Astrocyte of the cerebellum (primary cell): Measurements from ENCODE around the gene ACAA1.
A peak's percentile ranks its signal among the peaks of the same experiment; 100 is the strongest.
"Not testable (repeated sequence)": the region's sequence is repeated elsewhere in the genome, so short reads cannot be mapped to it uniquely, and the experiment has no call there.

Experiments used
- DNase-seq: peaks from one replicate; pipeline ENCODE4 v3.0.0-alpha.2; 2011; ENCODE audit warnings: low read depth
- H3K4me3 ChIP-seq: 2 replicates; pipeline ENCODE4 v1.5.1; 2011; ENCODE audit warnings: mild to moderate bottlenecking, low read depth, low read length, moderate library complexity
- CTCF ChIP-seq: IDR thresholded peaks from 2 replicates; pipeline ENCODE4 v1.5.1; 2012; ENCODE audit warnings: low read length, low read depth, moderate library complexity, mild to moderate bottlenecking; ENCODE audit errors: missing control alignments
- in situ Hi-C: cut with HindIII; loops from 2 replicates; pipeline ENCODE4 v1.10.0; 2017; ENCODE audit warnings: low sequenced_read_pairs

Gene ACAA1

GRCh38 chr3:38085311-38085942, 51.5 kb downstream of the ACAA1 start:
- TF ChIP-seq CTCF = no peak
- DNase-seq = no peak
- no peak overlapping the region for H3K4me3 ChIP-seq
- in situ Hi-C loops = loop anchor here (5.0 kb wide), 1 partner anchor 42 kb away; no protein-coding TSS in a partner anchor

- TF ChIP-seq CTCF = no peak
- no peak overlapping the region for H3K4me3 ChIP-seq
- DNase-seq = peak; percentile 16
- in situ Hi-C loops = loop anchor here (5.0 kb wide), 1 partner anchor 43 kb away; no protein-coding TSS in a partner anchor
These were observed 52.3 kb downstream of the ACAA1 start for GRCh38 chr3:38084334-38085310.

DNA sequence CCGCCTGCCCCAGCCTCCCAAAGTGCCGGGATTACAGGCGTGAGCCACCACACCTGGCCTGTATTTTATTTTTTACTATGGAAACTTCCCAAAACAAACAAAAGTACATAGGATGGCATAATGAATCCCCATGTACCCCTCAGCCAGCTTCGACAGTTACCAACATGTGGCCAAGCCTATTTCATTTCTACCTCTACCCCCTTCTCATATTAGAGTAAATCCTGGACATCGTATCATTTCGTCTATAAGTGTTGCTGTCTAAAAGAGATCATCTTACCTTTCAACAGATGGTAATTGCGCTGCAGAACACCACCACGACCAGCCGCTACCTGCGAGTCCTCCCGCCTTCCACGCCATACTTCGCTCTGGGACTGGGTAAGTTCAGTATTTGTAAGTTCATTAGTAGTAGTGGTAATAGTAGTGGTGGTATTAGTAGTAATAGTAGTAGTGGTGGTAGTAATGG, 53.0 kb downstream of the ACAA1 start:
- no peak for DNase-seq
- H3K4me3 ChIP-seq = no peak overlapping the region
- no peak for TF ChIP-seq CTCF
- in situ Hi-C loops = no loop called here

DNA sequence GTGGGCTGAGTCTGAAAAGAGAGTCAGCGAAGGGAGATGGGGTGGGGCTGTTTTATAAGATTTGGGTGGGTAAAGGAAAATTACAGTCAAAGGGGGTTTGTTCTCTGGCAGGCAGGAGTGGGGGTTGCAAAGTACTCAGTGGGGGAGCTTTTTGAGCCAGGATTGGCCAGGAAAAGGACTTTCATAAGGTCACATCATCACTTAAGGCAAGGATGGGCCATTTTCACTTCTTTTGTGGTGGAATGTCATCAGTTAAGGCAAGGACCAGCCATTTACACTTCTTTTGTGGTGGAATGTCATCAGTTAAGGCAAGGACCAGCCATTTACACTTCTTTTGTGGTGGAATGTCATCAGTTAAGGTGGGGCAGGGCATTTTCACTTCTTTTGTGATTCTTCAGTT, 53.7 kb downstream of the ACAA1 start:
- DNase-seq, H3K4me3 ChIP-seq, in situ Hi-C loops: not testable (repeated sequence)

DNA sequence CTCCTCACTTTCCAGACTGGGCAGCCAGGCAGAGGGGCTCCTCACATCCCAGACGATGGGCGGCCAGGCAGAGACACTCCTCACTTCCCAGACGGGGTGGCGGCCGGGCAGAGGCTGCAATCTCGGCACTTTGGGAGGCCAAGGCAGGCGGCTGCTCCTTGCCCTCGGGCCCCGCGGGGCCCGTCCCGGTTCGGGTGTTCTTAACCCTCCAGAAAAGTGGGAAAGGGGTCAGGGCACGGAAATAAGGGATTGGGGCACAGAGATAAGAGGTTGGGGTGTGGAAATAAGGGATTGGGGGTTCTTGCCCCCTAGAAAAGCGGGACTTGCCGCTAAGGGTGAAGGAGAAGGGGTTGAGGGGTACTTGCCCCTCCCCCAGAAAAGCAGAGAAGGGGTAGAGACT, 54.6 kb downstream of the ACAA1 start:
- in situ Hi-C loops, DNase-seq, H3K4me3 ChIP-seq: not testable (repeated sequence)

DNA sequence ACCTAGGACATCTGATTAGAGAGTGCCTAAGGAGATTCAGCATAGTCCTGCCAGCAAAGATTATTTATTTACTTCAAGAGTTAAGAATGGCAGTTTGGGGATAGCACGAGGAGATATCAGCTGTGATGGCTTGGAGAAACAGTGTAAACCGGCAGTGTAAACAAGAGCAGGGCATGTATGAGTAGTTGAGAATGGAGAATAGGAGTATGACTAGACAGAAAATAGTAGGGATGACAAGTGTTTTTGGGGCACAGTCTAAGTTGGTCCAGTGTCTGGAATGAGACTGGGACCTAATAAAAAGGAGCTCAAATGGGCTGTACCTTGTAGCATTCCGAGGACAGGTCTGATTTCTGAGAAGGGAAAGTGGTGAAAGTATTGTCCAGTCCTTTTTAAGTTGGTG, 59.9 kb downstream of the ACAA1 start:
- DNase-seq, in situ Hi-C loops: not testable (repeated sequence)

More for the DNA sequence above, 59.9 kb downstream of the ACAA1 start:
- H3K4me3 ChIP-seq = not testable (repeated sequence)
